BLaER1 treated with 17β-estradiol and CSF1 and Interleukin-3, amounts not matched to agents 10 nM and 100 nM (cell line): Measurements from ENCODE around the gene ACSS1.
"Not testable (repeated sequence)": the region's sequence is repeated elsewhere in the genome, so short reads cannot be mapped to it uniquely, and the experiment has no call there.

ENCODE experiments used
- H3K27ac ChIP-seq, 11 experiments: shearing (Covaris generic); formaldehyde crosslinking; 2 replicates each; pipeline ENCODE4 v1.8.1; 2022
- H3K27me3 ChIP-seq, 11 experiments: shearing (Covaris generic); formaldehyde crosslinking; 2 replicates each; pipeline ENCODE4 v1.8.1; 2022
- H3K36me3 ChIP-seq, 11 experiments: shearing (Covaris generic); formaldehyde crosslinking; 2 replicates each; pipeline ENCODE4 v1.8.1; 2022
- H3K4me1 ChIP-seq, 10 experiments: shearing (Covaris generic); formaldehyde crosslinking; 2 replicates each; pipeline ENCODE4 v1.8.1; 2022
- H3K4me2 ChIP-seq, 11 experiments: shearing (Covaris generic); formaldehyde crosslinking; 2 replicates each; pipeline ENCODE4 v1.8.1; 2022
- H3K4me3 ChIP-seq, 10 experiments: shearing (Covaris generic); formaldehyde crosslinking; 2 replicates each; pipeline ENCODE4 v1.8.1; 2022
- H3K9ac ChIP-seq, 11 experiments: shearing (Covaris generic); formaldehyde crosslinking; 2 replicates each; pipeline ENCODE4 v1.8.1; 2022
- H3K9me3 ChIP-seq, 11 experiments: shearing (Covaris generic); formaldehyde crosslinking; replicated peaks in 1 of 11; 2 replicates each; pipeline ENCODE4 v1.8.1; 2022
- H4K20me1 ChIP-seq, 11 experiments: shearing (Covaris generic); formaldehyde crosslinking; 2 replicates each; pipeline ENCODE4 v1.8.1; 2022
- Cebpa-rat ChIP-seq, 11 experiments: shearing (Covaris generic); IDR thresholded peaks; 2 replicates each; pipeline ENCODE4 v1.8.1; 2022

Gene ACSS1

GRCh38 chr20:25006431-25007167 is 51.3 kb downstream of the ACSS1 start:
- no peaks in the 10 kb centered on the region for H3K27me3 ChIP-seq
- H3K9ac ChIP-seq = no peak overlapping the region
- no peak overlapping the region for H3K4me3 ChIP-seq
- 0 out of 22 replicates have a peak, but pooled peaks cover 0 to 3% (median 0%) of the 10 kb centered on the region in 11 experiments for H3K9me3 ChIP-seq
- no peak overlapping the region for H3K27ac ChIP-seq
- no peak overlapping the region for H3K4me2 ChIP-seq
- H4K20me1 ChIP-seq = peaks cover 0 to 8% (median 0%) of the 10 kb centered on the region in 11 experiments; a peak in 1 of 22 replicates
- TF ChIP-seq Cebpa-rat (IDR thresholded peaks at IDR 0.05) = no peak
- H3K4me1 ChIP-seq = peaks cover 0 to 10% (median 0%) of the 10 kb centered on the region in 10 experiments; a peak in 4 of 20 replicates
- H3K36me3 ChIP-seq = peaks cover 59 to 85% (median 71%) of the 10 kb centered on the region in 11 experiments

- H3K9ac ChIP-seq = no peak overlapping the region
- no peak overlapping the region for H3K4me2 ChIP-seq
- no peak overlapping the region for H3K4me3 ChIP-seq
- peaks cover 0 to 5% (median 0%) of the 10 kb centered on the region in 11 experiments; a peak in 1 of 22 replicates for H4K20me1 ChIP-seq
- H3K27ac ChIP-seq = no peak overlapping the region
- H3K36me3 ChIP-seq = peaks cover 53 to 76% (median 62%) of the 10 kb centered on the region in 11 experiments
- H3K4me1 ChIP-seq = peaks cover 0 to 10% (median 0%) of the 10 kb centered on the region in 10 experiments; a peak in 4 of 20 replicates
- no peaks in the 10 kb centered on the region for H3K27me3 ChIP-seq
- TF ChIP-seq Cebpa-rat (IDR thresholded peaks at IDR 0.05) = no peak
- H3K9me3 ChIP-seq = 0 out of 22 replicates have a peak, but pooled peaks cover 0 to 3% (median 0%) of the 10 kb centered on the region in 11 experiments
Observed at GRCh38 chr20:25005661-25006060, 52.3 kb downstream of the ACSS1 start.

GRCh38 chr20:25005220-25005619 is 52.7 kb downstream of the ACSS1 start:
- Histone ChIP-seq H3K27ac (no peak overlapping the region), H3K4me1 (peaks cover 0 to 8% (median 0%) of the 10 kb centered on the region in 10 experiments; a peak in 5 of 20 replicates), H3K4me2 (no peak overlapping the region), H3K4me3 (no peak overlapping the region), H3K36me3 (peaks cover 48 to 72% (median 57%) of the 10 kb centered on the region in 11 experiments), H4K20me1 (peaks cover 0 to 3% (median 0%) of the 10 kb centered on the region in 11 experiments; a peak in 1 of 22 replicates), H3K9ac (no peak overlapping the region), H3K27me3 (no peaks in the 10 kb centered on the region), H3K9me3 (0 out of 22 replicates have a peak, but pooled peaks cover 0 to 3% (median 0%) of the 10 kb centered on the region in 11 experiments)
- no peak for TF ChIP-seq Cebpa-rat (IDR thresholded peaks at IDR 0.05)

GRCh38 chr20:25003002-25003401 is 54.9 kb downstream of the ACSS1 start:
- no peak for TF ChIP-seq Cebpa-rat (IDR thresholded peaks at IDR 0.05)
- no peaks in the 10 kb centered on the region; a peak in 1 of 22 replicates for H4K20me1 ChIP-seq
- H3K9me3 ChIP-seq = 0 out of 22 replicates have a peak, but pooled peaks cover 0 to 3% (median 0%) of the 10 kb centered on the region in 11 experiments
- H3K9ac ChIP-seq = no peak overlapping the region
- no peaks in the 10 kb centered on the region; a peak in 1 of 20 replicates for H3K4me1 ChIP-seq
- no peaks in the 10 kb centered on the region for H3K27me3 ChIP-seq
- H3K4me3 ChIP-seq = no peak overlapping the region
- H3K27ac ChIP-seq = no peak overlapping the region
- H3K36me3 ChIP-seq = peaks cover 28 to 49% (median 37%) of the 10 kb centered on the region in 11 experiments
- no peak overlapping the region for H3K4me2 ChIP-seq

GRCh38 chr20:25001323-25001722 is 56.6 kb downstream of the ACSS1 start:
- H3K36me3 ChIP-seq = peaks cover 11 to 33% (median 20%) of the 10 kb centered on the region in 11 experiments; a peak in 17 of 22 replicates
- H3K27ac ChIP-seq, H3K4me2 ChIP-seq, H3K9ac ChIP-seq, H4K20me1 ChIP-seq, H3K27me3 ChIP-seq, H3K4me1 ChIP-seq, H3K9me3 ChIP-seq, H3K4me3 ChIP-seq: not testable (repeated sequence)

- no peak overlapping the region for H3K9ac ChIP-seq
- no peak overlapping the region for H3K4me3 ChIP-seq
- H3K4me2 ChIP-seq = no peak overlapping the region
- no peaks in the 10 kb centered on the region for H3K27me3 ChIP-seq
- TF ChIP-seq Cebpa-rat (IDR thresholded peaks at IDR 0.05) = no peak
- H3K4me1 ChIP-seq = peaks cover 0 to 11% (median 9%) of the 10 kb centered on the region in 10 experiments; a peak in 16 of 20 replicates
- H3K9me3 ChIP-seq = 0 out of 22 replicates have a peak, but pooled peaks cover 0 to 3% (median 0%) of the 10 kb centered on the region in 11 experiments
- no peaks in the 10 kb centered on the region; a peak in 1 of 22 replicates for H4K20me1 ChIP-seq
- H3K36me3 ChIP-seq = peaks cover 3 to 23% (median 11%) of the 10 kb centered on the region in 11 experiments; a peak in 16 of 22 replicates
- H3K27ac ChIP-seq = no peak overlapping the region
Observed at GRCh38 chr20:25000268-25000801, 57.6 kb downstream of the ACSS1 start.

GRCh38 chr20:24999568-24999967 is 58.4 kb downstream of the ACSS1 start:
- 0 out of 22 replicates have a peak, but pooled peaks cover 0 to 3% (median 0%) of the 10 kb centered on the region in 11 experiments for H3K9me3 ChIP-seq
- H3K4me2 ChIP-seq = no peak overlapping the region
- no peak overlapping the region for H3K4me3 ChIP-seq
- no peak overlapping the region for H3K27ac ChIP-seq
- H4K20me1 ChIP-seq = no peaks in the 10 kb centered on the region; a peak in 1 of 22 replicates
- peaks cover 0 to 15% (median 9%) of the 10 kb centered on the region in 11 experiments; a peak in 11 of 22 replicates for H3K36me3 ChIP-seq
- no peaks in the 10 kb centered on the region for H3K27me3 ChIP-seq
- peaks cover 1 to 19% (median 16%) of the 10 kb centered on the region in 10 experiments; a peak in 17 of 20 replicates for H3K4me1 ChIP-seq
- no peak overlapping the region for H3K9ac ChIP-seq
- TF ChIP-seq Cebpa-rat (IDR thresholded peaks at IDR 0.05) = no peak

- Histone ChIP-seq H3K4me1 (peaks cover 8 to 26% (median 23%) of the 10 kb centered on the region in 10 experiments), H3K9me3 (0 out of 22 replicates have a peak, but pooled peaks cover 0 to 3% (median 0%) of the 10 kb centered on the region in 11 experiments), H3K27me3 (no peaks in the 10 kb centered on the region), H3K4me2 (no peak overlapping the region), H3K27ac (no peak overlapping the region), H4K20me1 (no peaks in the 10 kb centered on the region; a peak in 1 of 22 replicates), H3K4me3 (no peak overlapping the region), H3K9ac (no peak overlapping the region), H3K36me3 (peaks cover 0 to 9% (median 7%) of the 10 kb centered on the region in 11 experiments; a peak in 11 of 22 replicates)
- no peak for TF ChIP-seq Cebpa-rat (IDR thresholded peaks at IDR 0.05)
Observed at GRCh38 chr20:24998631-24999445, 59.1 kb downstream of the ACSS1 start.
